Aorta (tissue), 5 donors: ENCODE data around the gene OR10H5. TPM values are rescaled to one million over a fixed set of nuclear protein-coding genes. Genes with fewer than 3 reads are reported as not detected.
"Not testable (repeated sequence)": the region's sequence is repeated elsewhere in the genome, so short reads cannot be mapped to it uniquely, and the experiment has no call there.

Experiments
- ATAC-seq: fragments of 200-7000 bp; cut with Tn5 transposase; one replicate; pipeline ENCODE4 v1.9.1; 2022; ENCODE audit warnings: moderate library complexity; ENCODE audit not compliant: low FRiP score
- DNase-seq, 2 donors: peaks; one replicate each; pipeline ENCODE4 v3.0.0-alpha.2; 2020
- H3K27ac ChIP-seq, 2 donors: one replicate each; pipeline ENCODE4 v1.5.1; 2013; ENCODE audit warnings: low read length in 2 of 2, mild to moderate bottlenecking in 2 of 2, moderate library complexity in 2 of 2, control low read depth in 1 of 2, inconsistent platforms in 1 of 2, low read depth in 1 of 2
- H3K27me3 ChIP-seq, 2 donors: one replicate each; pipeline ENCODE4 v1.6.1; 2013; ENCODE audit warnings: control low read depth in 1 of 2, low read length in 1 of 2, mild to moderate bottlenecking in 1 of 2, moderate library complexity in 1 of 2; ENCODE audit not compliant: insufficient read depth in 2 of 2, control insufficient read depth in 1 of 2
- H3K36me3 ChIP-seq, 2 donors: one replicate each; pipeline ENCODE4 v1.6.1; 2013; ENCODE audit warnings: control low read depth in 1 of 2, low read length in 1 of 2, mild to moderate bottlenecking in 1 of 2; ENCODE audit not compliant: insufficient read depth in 2 of 2, control insufficient read depth in 1 of 2
- H3K4me1 ChIP-seq, 2 donors: one replicate each; pipeline ENCODE4 v1.6.1; 2013; ENCODE audit warnings: low read length in 2 of 2, control low read depth in 1 of 2, mild to moderate bottlenecking in 1 of 2, moderate library complexity in 1 of 2; ENCODE audit not compliant: insufficient read depth in 2 of 2, control insufficient read depth in 1 of 2
- H3K4me3 ChIP-seq, 2 donors: one replicate each; pipeline ENCODE4 v1.5.1; 2013; ENCODE audit warnings: low read length in 2 of 2, control low read depth in 1 of 2, mild to moderate bottlenecking in 1 of 2
- H3K9me3 ChIP-seq: one replicate; pipeline ENCODE4 v1.6.1; 2013; ENCODE audit warnings: mild to moderate bottlenecking, low read length; ENCODE audit not compliant: control insufficient read depth
- WGBS, 2 donors: extraction: QIAGEN DNeasy Blood & Tissue Kit; methylation state at CpG; one replicate each; pipeline ENCODE4 v1.1.7; 2013; 5-methylcytosine and 5-hydroxymethylcytosine counted together
- intact Hi-C, 2 donors: fragments of 100-400 bp; cut with DNase I; formaldehyde crosslinking; loops; one replicate each; pipeline versions ENCODE4 v1.14.2 to v1.15.0; 2022
- polyA plus RNA-seq, 2 donors: library from polyadenylated mRNA; stranded (reverse); fragments of 200-250 nt; gene quantifications; one replicate each; pipeline ENCODE4 v1.2.3, GENCODE V29; 2013
- total RNA-seq, 2 donors: library from RNA; stranded (reverse); fragmentation: NEBNext Ultra II Directional; extraction: Animal tissue kit (Norgen Biotek cat#: 25700); gene quantifications; one replicate each; pipeline ENCODE4 v1.2.1, GENCODE V29; 2021
- donor health status: healthy with polysubstance abuse.
- donor health status: Bipolar disorder and iron deficiency.
- donor health status: DM: no; HTN: no; CAD: no.
- donor health status: DM: no; HTN: no; CAD: no.
- donor health status: DM: yes; HTN: yes; CAD: no.

The OR10H5 gene
- total and polyA plus RNA-seq, 4 donors = not detected

- H3K27ac ChIP-seq = no peak overlapping the region
- intact Hi-C loops = no loop called here
- no peaks in the 10 kb centered on the region for H3K4me1 ChIP-seq
- no peaks in the 10 kb centered on the region for H3K36me3 ChIP-seq
- DNase-seq = no peak
- WGBS, 2 donors = 69 to 71% methylated on average over 4 of the region's 4 CpGs
- H3K4me3 ChIP-seq = no peak overlapping the region
- H3K9me3 ChIP-seq = no peaks in the 10 kb centered on the region
- no peaks in the 10 kb centered on the region for H3K27me3 ChIP-seq
- ATAC-seq = no peak
These were observed 1.3 kb downstream of the OR10H5 start for GRCh38 chr19:15788594-15789270.

- intact Hi-C loops = no loop called here
- Histone ChIP-seq H3K4me1 (no peaks in the 10 kb centered on the region), H3K4me3 (no peak overlapping the region), H3K9me3 (no peaks in the 10 kb centered on the region), H3K27ac (no peak overlapping the region), H3K36me3 (no peaks in the 10 kb centered on the region), H3K27me3 (no peaks in the 10 kb centered on the region)
- 46 to 56% methylated on average over 6 of the region's 6 CpGs for WGBS, 2 donors
- ATAC-seq (no peak), DNase-seq (no peak)
These were observed 2.6 kb downstream of the OR10H5 start for GRCh38 chr19:15790096-15790495.

- not testable (repeated sequence) for H3K36me3 ChIP-seq, ATAC-seq
- WGBS, 2 donors = 90 to 92% methylated on average over 17 to 18 of the region's 18 CpGs
These were observed 6.8 kb downstream of the OR10H5 start for GRCh38 chr19:15794279-15794678.

GRCh38 chr19:15810335-15810734 is 22.9 kb downstream of the OR10H5 start:
- no peak for DNase-seq
- WGBS, 2 donors = 44 to 55% methylated on average over 7 of the region's 7 CpGs
- no peak for ATAC-seq
- intact Hi-C loops = no loop called here
- Histone ChIP-seq H3K27ac (no peak overlapping the region), H3K4me3 (no peak overlapping the region), H3K36me3 (no peaks in the 10 kb centered on the region), H3K4me1 (peaks cover 0 to 1% of the 10 kb centered on the region in 2 donors), H3K27me3 (no peaks in the 10 kb centered on the region), H3K9me3 (no peaks in the 10 kb centered on the region)

More at GRCh38 chr19:15794279-15794678, 6.8 kb downstream of the OR10H5 start:
- intact Hi-C loops, H3K9me3 ChIP-seq, DNase-seq, H3K4me3 ChIP-seq, H3K4me1 ChIP-seq, H3K27me3 ChIP-seq, H3K27ac ChIP-seq: not testable (repeated sequence)

- Histone ChIP-seq H3K36me3 (no peaks in the 10 kb centered on the region), H3K4me3 (no peak overlapping the region), H3K9me3 (no peaks in the 10 kb centered on the region), H3K4me1 (peaks cover 0 to 1% of the 10 kb centered on the region in 2 donors), H3K27ac (no peak overlapping the region), H3K27me3 (no peaks in the 10 kb centered on the region)
- DNase-seq = no peak
- 73 to 80% methylated on average over 4 of the region's 4 CpGs for WGBS, 2 donors
- intact Hi-C loops = no loop called here
- no peak for ATAC-seq
These were observed 24.0 kb downstream of the OR10H5 start for GRCh38 chr19:15811476-15811875.

- no peaks in the 10 kb centered on the region for H3K36me3 ChIP-seq
- no peaks in the 10 kb centered on the region for H3K9me3 ChIP-seq
- ATAC-seq (no peak), DNase-seq (no peak)
- H3K4me3 ChIP-seq = no peak overlapping the region
- WGBS, 2 donors = 21 to 51% methylated on average over 6 of the region's 6 CpGs
- intact Hi-C loops = no loop called here
- H3K27ac ChIP-seq = no peak overlapping the region
- peaks cover 0 to 1% of the 10 kb centered on the region in 2 donors for H3K4me1 ChIP-seq
- H3K27me3 ChIP-seq = no peaks in the 10 kb centered on the region
These were observed 24.7 kb downstream of the OR10H5 start for GRCh38 chr19:15812060-15812722.

- H3K4me1 ChIP-seq = peaks cover 0 to 1% of the 10 kb centered on the region in 2 donors
- no peaks in the 10 kb centered on the region for H3K36me3 ChIP-seq
- no peak overlapping the region for H3K4me3 ChIP-seq
- WGBS, 2 donors = 49% methylated on average over 7 of the region's 7 CpGs
- H3K9me3 ChIP-seq = no peaks in the 10 kb centered on the region
- DNase-seq (no peak), ATAC-seq (no peak)
- no peaks in the 10 kb centered on the region for H3K27me3 ChIP-seq
- intact Hi-C loops = no loop called here
- H3K27ac ChIP-seq = no peak overlapping the region
These were observed 26.5 kb downstream of the OR10H5 start for GRCh38 chr19:15813916-15814315.

- Histone ChIP-seq H3K27me3 (peaks cover 0 to 3% of the 10 kb centered on the region in 2 donors), H3K36me3 (no peaks in the 10 kb centered on the region), H3K4me1 (peaks cover 0 to 1% of the 10 kb centered on the region in 2 donors), H3K9me3 (no peaks in the 10 kb centered on the region), H3K4me3 (no peak within 1 kb of the TSS), H3K27ac (no peak within 1 kb of the TSS)
- 53 to 61% methylated on average over 4 to 5 of the region's 5 CpGs for WGBS, 2 donors
- DNase-seq = no peak
- intact Hi-C loops = no loop called here
- no peak for ATAC-seq
These were observed 27.8 kb downstream of the OR10H5 start, which contains the start of gene OR10H1 for GRCh38 chr19:15815306-15815705. Gene OR10H1 (minus strand): TSS chr19:15815664. CDS start chr19:15808037, 7,627 bp downstream.

- intact Hi-C loops = no loop called here
- Histone ChIP-seq H3K4me3 (no peak overlapping the region), H3K9me3 (no peaks in the 10 kb centered on the region), H3K27ac (no peak overlapping the region), H3K27me3 (peaks cover 0 to 3% of the 10 kb centered on the region in 2 donors), H3K36me3 (no peaks in the 10 kb centered on the region), H3K4me1 (no peaks in the 10 kb centered on the region)
- ATAC-seq (no peak), DNase-seq (no peak)
- 84 to 86% methylated on average over 8 of the region's 8 CpGs for WGBS, 2 donors
These were observed 33.2 kb downstream of the OR10H5 start for GRCh38 chr19:15820646-15821045.
